Fibroblast of gingiva (primary cell): Measurements from ENCODE around the gene NWD2.
"Not testable (repeated sequence)": the region's sequence is repeated elsewhere in the genome, so short reads cannot be mapped to it uniquely, and the experiment has no call there.

Source experiments
- DNase-seq: peaks from one replicate; pipeline ENCODE4 v3.0.0-alpha.2; 2011; ENCODE audit warnings: low read depth

NWD2 gene

DNA sequence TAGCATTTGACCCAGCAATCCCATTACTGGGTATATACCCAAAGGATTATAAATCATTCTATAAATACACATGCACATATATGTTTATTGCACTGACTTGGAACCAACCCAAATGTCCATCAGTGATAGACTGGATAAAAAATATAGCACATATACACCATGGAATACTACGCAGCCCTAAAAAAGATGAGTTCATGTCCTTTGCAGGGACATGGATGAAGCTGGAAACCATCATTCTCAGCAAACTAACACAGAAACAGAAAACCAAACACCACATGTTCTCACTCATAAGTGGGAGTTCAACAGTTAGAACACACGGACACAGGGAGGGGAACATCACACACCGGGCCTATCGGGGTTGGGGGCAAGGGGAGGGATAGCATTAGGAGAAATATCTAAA, 250.8 kb downstream of the NWD2 start:
- DNase-seq, result not testable (repeated sequence)
